ENCODE measurements around the gene FAM185A. TPM values are rescaled to one million over a fixed set of nuclear protein-coding genes. Genes with fewer than 3 reads are reported as not detected.

Gene FAM185A
- polyA plus RNA-seq, 1 of the 3 experiments (the other 2 are of a cell fraction), result 12.8 TPM

DNA sequence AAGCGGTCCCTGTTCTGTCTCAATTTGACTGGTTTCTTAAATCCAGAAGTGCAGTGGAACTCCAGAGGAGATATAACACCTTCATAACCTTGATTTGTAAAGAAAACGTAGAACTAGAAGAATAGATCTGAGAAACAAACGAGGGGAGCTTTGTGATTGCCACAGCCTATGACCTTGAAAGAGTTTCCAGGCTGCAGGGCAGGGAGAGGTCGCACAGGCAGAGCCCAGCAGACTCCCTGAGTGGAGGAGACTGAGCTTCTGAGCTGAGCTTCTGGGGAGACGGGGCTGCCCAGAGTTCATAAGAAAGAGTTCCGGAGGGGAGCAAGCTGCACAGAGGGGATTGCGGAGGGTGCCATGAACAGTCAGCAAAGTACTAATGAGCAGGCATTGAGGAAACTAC is 57.8 kb downstream of the FAM185A start:
- 92% methylated on average over 7 of the region's 7 CpGs for WGBS (ENCODE audit: low lambda C conversion rate)
- H3F3A ChIP-seq (replicated peaks; ENCODE audit: insufficient read depth), result no peaks in the 10 kb centered on the region

More for the DNA sequence above, 57.8 kb downstream of the FAM185A start:
- H3K27me3 ChIP-seq (ENCODE audit: insufficient read depth), result no peaks in the 10 kb centered on the region
- no peak overlapping the region for H3K9ac ChIP-seq
- TF ChIP-seq, protein P1, sequence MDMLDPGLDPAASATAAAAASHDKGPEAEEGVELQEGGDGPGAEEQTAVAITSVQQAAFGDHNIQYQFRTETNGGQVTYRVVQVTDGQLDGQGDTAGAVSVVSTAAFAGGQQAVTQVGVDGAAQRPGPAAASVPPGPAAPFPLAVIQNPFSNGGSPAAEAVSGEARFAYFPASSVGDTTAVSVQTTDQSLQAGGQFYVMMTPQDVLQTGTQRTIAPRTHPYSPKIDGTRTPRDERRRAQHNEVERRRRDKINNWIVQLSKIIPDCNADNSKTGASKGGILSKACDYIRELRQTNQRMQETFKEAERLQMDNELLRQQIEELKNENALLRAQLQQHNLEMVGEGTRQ (IDR thresholded peaks at IDR 0.05; ENCODE audit: borderline replicate concordance, low read depth, low read length), result no peak
- TF ChIP-seq YY1 (IDR thresholded peaks at IDR 0.05; ENCODE audit: low read depth), result no peak
- TF ChIP-seq, protein P2, sequence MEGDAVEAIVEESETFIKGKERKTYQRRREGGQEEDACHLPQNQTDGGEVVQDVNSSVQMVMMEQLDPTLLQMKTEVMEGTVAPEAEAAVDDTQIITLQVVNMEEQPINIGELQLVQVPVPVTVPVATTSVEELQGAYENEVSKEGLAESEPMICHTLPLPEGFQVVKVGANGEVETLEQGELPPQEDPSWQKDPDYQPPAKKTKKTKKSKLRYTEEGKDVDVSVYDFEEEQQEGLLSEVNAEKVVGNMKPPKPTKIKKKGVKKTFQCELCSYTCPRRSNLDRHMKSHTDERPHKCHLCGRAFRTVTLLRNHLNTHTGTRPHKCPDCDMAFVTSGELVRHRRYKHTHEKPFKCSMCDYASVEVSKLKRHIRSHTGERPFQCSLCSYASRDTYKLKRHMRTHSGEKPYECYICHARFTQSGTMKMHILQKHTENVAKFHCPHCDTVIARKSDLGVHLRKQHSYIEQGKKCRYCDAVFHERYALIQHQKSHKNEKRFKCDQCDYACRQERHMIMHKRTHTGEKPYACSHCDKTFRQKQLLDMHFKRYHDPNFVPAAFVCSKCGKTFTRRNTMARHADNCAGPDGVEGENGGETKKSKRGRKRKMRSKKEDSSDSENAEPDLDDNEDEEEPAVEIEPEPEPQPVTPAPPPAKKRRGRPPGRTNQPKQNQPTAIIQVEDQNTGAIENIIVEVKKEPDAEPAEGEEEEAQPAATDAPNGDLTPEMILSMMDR (IDR thresholded peaks at IDR 0.05), result no peak
- no peak for TF ChIP-seq MXI1 (IDR thresholded peaks at IDR 0.05; ENCODE audit: low read depth, low read length)
- no peak for TF ChIP-seq TCF12 (IDR thresholded peaks at IDR 0.05)
- TF ChIP-seq CHD2 (IDR thresholded peaks at IDR 0.05; ENCODE audit: low read length, partially characterized antibody), result no peak
- TF ChIP-seq TAF1 (IDR thresholded peaks at IDR 0.05; ENCODE audit: borderline replicate concordance, low read depth, low read length), result no peak
- TF ChIP-seq, protein P3, sequence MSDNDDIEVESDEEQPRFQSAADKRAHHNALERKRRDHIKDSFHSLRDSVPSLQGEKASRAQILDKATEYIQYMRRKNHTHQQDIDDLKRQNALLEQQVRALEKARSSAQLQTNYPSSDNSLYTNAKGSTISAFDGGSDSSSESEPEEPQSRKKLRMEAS (IDR thresholded peaks at IDR 0.05; ENCODE audit: low read depth), result no peak
- TF ChIP-seq GATA2 (CRISPR knock-in tag; IDR thresholded peaks at IDR 0.05), result no peak
- TF ChIP-seq, protein P4, sequence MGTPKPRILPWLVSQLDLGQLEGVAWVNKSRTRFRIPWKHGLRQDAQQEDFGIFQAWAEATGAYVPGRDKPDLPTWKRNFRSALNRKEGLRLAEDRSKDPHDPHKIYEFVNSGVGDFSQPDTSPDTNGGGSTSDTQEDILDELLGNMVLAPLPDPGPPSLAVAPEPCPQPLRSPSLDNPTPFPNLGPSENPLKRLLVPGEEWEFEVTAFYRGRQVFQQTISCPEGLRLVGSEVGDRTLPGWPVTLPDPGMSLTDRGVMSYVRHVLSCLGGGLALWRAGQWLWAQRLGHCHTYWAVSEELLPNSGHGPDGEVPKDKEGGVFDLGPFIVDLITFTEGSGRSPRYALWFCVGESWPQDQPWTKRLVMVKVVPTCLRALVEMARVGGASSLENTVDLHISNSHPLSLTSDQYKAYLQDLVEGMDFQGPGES (IDR thresholded peaks at IDR 0.05; ENCODE audit: low read depth, low read length), result no peak
- TF ChIP-seq, protein P5, sequence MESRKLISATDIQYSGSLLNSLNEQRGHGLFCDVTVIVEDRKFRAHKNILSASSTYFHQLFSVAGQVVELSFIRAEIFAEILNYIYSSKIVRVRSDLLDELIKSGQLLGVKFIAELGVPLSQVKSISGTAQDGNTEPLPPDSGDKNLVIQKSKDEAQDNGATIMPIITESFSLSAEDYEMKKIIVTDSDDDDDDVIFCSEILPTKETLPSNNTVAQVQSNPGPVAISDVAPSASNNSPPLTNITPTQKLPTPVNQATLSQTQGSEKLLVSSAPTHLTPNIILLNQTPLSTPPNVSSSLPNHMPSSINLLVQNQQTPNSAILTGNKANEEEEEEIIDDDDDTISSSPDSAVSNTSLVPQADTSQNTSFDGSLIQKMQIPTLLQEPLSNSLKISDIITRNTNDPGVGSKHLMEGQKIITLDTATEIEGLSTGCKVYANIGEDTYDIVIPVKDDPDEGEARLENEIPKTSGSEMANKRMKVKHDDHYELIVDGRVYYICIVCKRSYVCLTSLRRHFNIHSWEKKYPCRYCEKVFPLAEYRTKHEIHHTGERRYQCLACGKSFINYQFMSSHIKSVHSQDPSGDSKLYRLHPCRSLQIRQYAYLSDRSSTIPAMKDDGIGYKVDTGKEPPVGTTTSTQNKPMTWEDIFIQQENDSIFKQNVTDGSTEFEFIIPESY (IDR thresholded peaks at IDR 0.05; ENCODE audit: borderline replicate concordance, low read depth), result no peak
- TF ChIP-seq FOXJ3 (CRISPR knock-in tag; IDR thresholded peaks at IDR 0.05), result no peak
- no peak for TF ChIP-seq NFIC (IDR thresholded peaks at IDR 0.05; ENCODE audit: borderline replicate concordance)
- TF ChIP-seq, protein P6, sequence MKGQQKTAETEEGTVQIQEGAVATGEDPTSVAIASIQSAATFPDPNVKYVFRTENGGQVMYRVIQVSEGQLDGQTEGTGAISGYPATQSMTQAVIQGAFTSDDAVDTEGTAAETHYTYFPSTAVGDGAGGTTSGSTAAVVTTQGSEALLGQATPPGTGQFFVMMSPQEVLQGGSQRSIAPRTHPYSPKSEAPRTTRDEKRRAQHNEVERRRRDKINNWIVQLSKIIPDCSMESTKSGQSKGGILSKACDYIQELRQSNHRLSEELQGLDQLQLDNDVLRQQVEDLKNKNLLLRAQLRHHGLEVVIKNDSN (IDR thresholded peaks at IDR 0.05; ENCODE audit: borderline replicate concordance, low read depth), result no peak
- TF ChIP-seq NRF1 (IDR thresholded peaks at IDR 0.05; ENCODE audit: low read depth, low read length), result no peak
- TF ChIP-seq GABPA (IDR thresholded peaks at IDR 0.05; ENCODE audit: low read depth), result no peak
- TF ChIP-seq RFX5 (IDR thresholded peaks at IDR 0.05; ENCODE audit: low read length), result no peak
- no peak for TF ChIP-seq POLR2AphosphoS5 (IDR thresholded peaks at IDR 0.05; ENCODE audit: low read depth, low read length)
- TF ChIP-seq EP300 (IDR thresholded peaks at IDR 0.05; ENCODE audit: borderline replicate concordance in 1 of 2, low read depth in 1 of 2, low read length in 1 of 2), result no peak
- TF ChIP-seq, protein P7, sequence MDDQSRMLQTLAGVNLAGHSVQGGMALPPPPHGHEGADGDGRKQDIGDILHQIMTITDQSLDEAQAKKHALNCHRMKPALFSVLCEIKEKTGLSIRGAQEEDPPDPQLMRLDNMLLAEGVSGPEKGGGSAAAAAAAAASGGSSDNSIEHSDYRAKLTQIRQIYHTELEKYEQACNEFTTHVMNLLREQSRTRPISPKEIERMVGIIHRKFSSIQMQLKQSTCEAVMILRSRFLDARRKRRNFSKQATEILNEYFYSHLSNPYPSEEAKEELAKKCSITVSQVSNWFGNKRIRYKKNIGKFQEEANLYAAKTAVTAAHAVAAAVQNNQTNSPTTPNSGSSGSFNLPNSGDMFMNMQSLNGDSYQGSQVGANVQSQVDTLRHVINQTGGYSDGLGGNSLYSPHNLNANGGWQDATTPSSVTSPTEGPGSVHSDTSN (IDR thresholded peaks at IDR 0.05), result no peak
- no peaks in the 10 kb centered on the region for H3K79me2 ChIP-seq (ENCODE audit: insufficient read depth)
- 0 out of 2 replicates have a peak, but pooled peaks cover 4% of the 10 kb centered on the region for H3K9me3 ChIP-seq
- no peak overlapping the region for H3K4me3 ChIP-seq (ENCODE audit: low read depth in 2 of 2, low read length in 1 of 2)
- H3K27ac ChIP-seq (ENCODE audit: low read depth in 2 of 2, low read length in 1 of 2), result no peak overlapping the region
- no peaks in the 10 kb centered on the region; a peak in 1 of 4 replicates for H3K4me1 ChIP-seq (ENCODE audit: control insufficient read depth in 1 of 2, insufficient read depth in 2 of 2, low read depth in 1 of 2, low read length in 1 of 2)
- peaks cover 0 to 11% of the 10 kb centered on the region in 2 experiments for H3K36me3 ChIP-seq (replicated peaks in 1 of 2; ENCODE audit: control insufficient read depth in 1 of 2, insufficient read depth in 2 of 2, low read length in 1 of 2)
- DNase-seq, result no peak
- no peaks in the 10 kb centered on the region for H3K9me2 ChIP-seq
- ChIA-PET CTCF (interaction anchor here (1.4 kb wide), 1 partner anchor 256 kb away, joined by 4 read pairs; no protein-coding TSS in a partner anchor), POLR2A (no interaction called here)
- H3K4me2 ChIP-seq, result no peak overlapping the region
- no peaks in the 10 kb centered on the region for H4K20me1 ChIP-seq (ENCODE audit: insufficient read depth)
- H2AFZ ChIP-seq (ENCODE audit: low read depth), result no peak overlapping the region

Measured in SK-N-SH (cell line).